Activated CD4-positive, alpha-beta memory T cell treated with anti-CD3 and anti-CD28 coated beads, Interleukin-2, amount 10 ng/mL, durations not matched to agents 7 days and 5 days (primary cell): Measurements from ENCODE around the gene DNASE1. TPM values are rescaled to one million over a fixed set of nuclear protein-coding genes. Genes with fewer than 3 reads are reported as not detected.

Source experiments
- CTCF ChIA-PET: fragments of 350-600 bp; sonication (Branson Sonifier 250); formaldehyde crosslinking; loops from one replicate; lab custom pipeline; 2021; ENCODE audit warnings: antibody characterized with exemption, inconsistent platforms; lab: Charles Lee
- POLR2A ChIA-PET: fragments of 350-600 bp; sonication (Branson Sonifier 250); formaldehyde crosslinking; loops from one replicate; lab custom pipeline; 2021; ENCODE audit warnings: antibody characterized with exemption; lab: Charles Lee
- DNase-seq: peaks from one replicate; pipeline ENCODE4 v3.0.0-alpha.2; 2020
- H3K27ac Mint-ChIP-seq: one replicate; pipeline ENCODE4 v1.8.0; 2021; ENCODE audit warnings: mild to moderate bottlenecking, mixed read lengths
- H3K27me3 Mint-ChIP-seq: one replicate; pipeline ENCODE4 v1.8.0; 2021; ENCODE audit warnings: mixed read lengths
- H3K36me3 Mint-ChIP-seq: one replicate; pipeline ENCODE4 v1.8.0; 2021; ENCODE audit warnings: low read depth, mixed read lengths
- H3K4me1 Mint-ChIP-seq: one replicate; pipeline ENCODE4 v1.8.0; 2021; ENCODE audit warnings: mixed read lengths
- H3K4me3 Mint-ChIP-seq: one replicate; pipeline ENCODE4 v1.8.0; 2021; ENCODE audit warnings: mild to moderate bottlenecking, mixed read lengths
- H3K9me3 Mint-ChIP-seq: one replicate; pipeline ENCODE4 v1.8.0; 2021; ENCODE audit warnings: mixed read lengths
- total RNA-seq, 2 experiments: library from RNA; stranded (reverse); gene quantifications; one replicate each; pipeline ENCODE4 v1.2.3, GENCODE V29; 2021

The DNASE1 gene
- total RNA-seq, 2 experiments from 2014 or later = 32.8 to 35.8 TPM

DNA sequence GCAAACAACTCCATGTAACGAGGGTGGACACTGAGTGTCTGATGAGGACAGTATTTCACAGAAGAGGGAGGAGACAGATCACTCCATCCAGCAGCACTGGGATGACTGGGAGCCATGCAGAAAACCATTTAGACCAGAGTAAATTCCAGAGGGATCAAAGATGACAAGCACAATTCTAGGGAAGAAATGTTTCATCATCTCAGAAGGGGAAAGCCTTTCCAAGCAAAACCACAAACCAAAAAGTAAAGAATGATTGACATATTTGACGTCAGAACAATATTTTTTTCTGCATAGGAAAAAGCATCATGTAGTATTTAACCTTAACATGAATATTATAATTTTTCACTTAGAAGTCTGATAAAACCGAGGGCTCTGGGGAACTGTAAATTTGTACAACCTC, 4.8 kb downstream of the DNASE1 start:
- CTCF ChIA-PET = interaction anchor here (1.0 to 1.3 kb wide), 2 partner anchors 10 to 30 kb away, joined by 4 to 6 read pairs; no protein-coding TSS in a partner anchor
- Mint-ChIP-seq H3K27me3 (no peaks in the 10 kb centered on the region), H3K27ac (peak overlapping the region; percentile 59), H3K4me3 (no peak overlapping the region), H3K4me1 (peaks cover 15% of the 10 kb centered on the region), H3K36me3 (peaks cover 48% of the 10 kb centered on the region), H3K9me3 (no peaks in the 10 kb centered on the region)
- DNase-seq = no peak
- POLR2A ChIA-PET = no interaction called here

DNA sequence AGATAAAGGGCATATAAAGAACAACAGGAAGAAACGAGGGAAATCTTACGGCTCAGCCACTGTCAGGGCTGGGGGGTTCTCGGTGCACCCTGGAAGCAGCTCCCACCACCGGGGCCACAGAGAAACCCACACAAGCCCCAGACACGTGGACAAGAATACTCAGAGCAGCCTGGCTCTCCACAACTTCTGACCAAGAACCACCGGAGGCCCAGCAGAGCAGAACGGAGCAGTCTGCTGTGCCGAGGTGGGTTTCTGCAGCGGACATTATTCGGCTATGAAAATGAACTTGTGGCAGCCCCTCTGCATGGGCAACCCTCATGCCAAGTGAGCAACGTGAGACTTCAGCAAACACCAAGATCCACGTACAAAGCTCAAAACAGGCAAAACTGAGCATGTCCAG, 6.8 kb downstream of the DNASE1 start:
- POLR2A ChIA-PET = no interaction called here
- Mint-ChIP-seq H3K4me1 (peaks cover 30% of the 10 kb centered on the region), H3K4me3 (no peak overlapping the region), H3K27ac (peak overlapping the region; percentile 3), H3K27me3 (no peaks in the 10 kb centered on the region), H3K9me3 (no peaks in the 10 kb centered on the region), H3K36me3 (peaks cover 53% of the 10 kb centered on the region)
- CTCF ChIA-PET = no interaction called here
- DNase-seq = no peak

- Mint-ChIP-seq H3K27me3 (no peaks in the 10 kb centered on the region), H3K36me3 (peaks cover 50% of the 10 kb centered on the region), H3K4me3 (no peak overlapping the region), H3K27ac (no peak overlapping the region), H3K9me3 (no peaks in the 10 kb centered on the region), H3K4me1 (peaks cover 31% of the 10 kb centered on the region)
- no peak for DNase-seq
- ChIA-PET CTCF (no interaction called here), POLR2A (no interaction called here)
These were observed 7.4 kb downstream of the DNASE1 start for GRCh38 chr16:3661922-3662321.

GRCh38 chr16:3662601-3663000, 8.1 kb downstream of the DNASE1 start:
- no peak for DNase-seq
- POLR2A ChIA-PET = no interaction called here
- CTCF ChIA-PET = no interaction called here
- Mint-ChIP-seq H3K9me3 (no peaks in the 10 kb centered on the region), H3K27ac (no peak overlapping the region), H3K4me3 (no peak overlapping the region), H3K36me3 (peaks cover 47% of the 10 kb centered on the region), H3K27me3 (no peaks in the 10 kb centered on the region), H3K4me1 (peaks cover 27% of the 10 kb centered on the region)

- CTCF ChIA-PET = no interaction called here
- H3K4me1 Mint-ChIP-seq = peaks cover 30% of the 10 kb centered on the region
- no peaks in the 10 kb centered on the region for H3K9me3 Mint-ChIP-seq
- H3K27ac Mint-ChIP-seq = no peak overlapping the region
- no peaks in the 10 kb centered on the region for H3K27me3 Mint-ChIP-seq
- H3K4me3 Mint-ChIP-seq = no peak overlapping the region
- POLR2A ChIA-PET = no interaction called here
- DNase-seq = no peak
- peaks cover 44% of the 10 kb centered on the region for H3K36me3 Mint-ChIP-seq
These were observed 9.9 kb downstream of the DNASE1 start for GRCh38 chr16:3664187-3664896.

- POLR2A ChIA-PET = no interaction called here
- H3K9me3 Mint-ChIP-seq = no peaks in the 10 kb centered on the region
- CTCF ChIA-PET = interaction anchor here (1.3 kb wide), 1 partner anchor 140 kb away, joined by 3 read pairs; no protein-coding TSS in a partner anchor
- peak; percentile 51 for DNase-seq
- peak overlapping the region; percentile 66 for H3K27ac Mint-ChIP-seq
- peaks cover 28% of the 10 kb centered on the region for H3K4me1 Mint-ChIP-seq
- no peak overlapping the region for H3K4me3 Mint-ChIP-seq
- no peaks in the 10 kb centered on the region for H3K27me3 Mint-ChIP-seq
- H3K36me3 Mint-ChIP-seq = peaks cover 42% of the 10 kb centered on the region
These were observed 11.0 kb downstream of the DNASE1 start for GRCh38 chr16:3665508-3665907.

GRCh38 chr16:3668626-3669025, 14.1 kb downstream of the DNASE1 start:
- ChIA-PET CTCF (no interaction called here), POLR2A (interaction anchor here (1.1 kb wide), 1 partner anchor 48 kb away, joined by 3 read pairs; the partner anchor contains the start of gene TRAP1)
- peaks cover 40% of the 10 kb centered on the region for H3K36me3 Mint-ChIP-seq
- no peak overlapping the region for H3K4me3 Mint-ChIP-seq
- H3K4me1 Mint-ChIP-seq = peaks cover 34% of the 10 kb centered on the region
- no peak overlapping the region for H3K27ac Mint-ChIP-seq
- no peak for DNase-seq
- H3K27me3 Mint-ChIP-seq = no peaks in the 10 kb centered on the region
- no peaks in the 10 kb centered on the region for H3K9me3 Mint-ChIP-seq

GRCh38 chr16:3669082-3669481, 14.6 kb downstream of the DNASE1 start:
- ChIA-PET CTCF (no interaction called here), POLR2A (interaction anchor here (1.1 kb wide), 1 partner anchor 48 kb away, joined by 3 read pairs; the partner anchor contains the start of gene TRAP1)
- Mint-ChIP-seq H3K36me3 (peaks cover 43% of the 10 kb centered on the region), H3K27me3 (no peaks in the 10 kb centered on the region), H3K27ac (peak overlapping the region; percentile 19), H3K9me3 (no peaks in the 10 kb centered on the region), H3K4me3 (no peak overlapping the region), H3K4me1 (peaks cover 34% of the 10 kb centered on the region)
- DNase-seq = no peak

DNA sequence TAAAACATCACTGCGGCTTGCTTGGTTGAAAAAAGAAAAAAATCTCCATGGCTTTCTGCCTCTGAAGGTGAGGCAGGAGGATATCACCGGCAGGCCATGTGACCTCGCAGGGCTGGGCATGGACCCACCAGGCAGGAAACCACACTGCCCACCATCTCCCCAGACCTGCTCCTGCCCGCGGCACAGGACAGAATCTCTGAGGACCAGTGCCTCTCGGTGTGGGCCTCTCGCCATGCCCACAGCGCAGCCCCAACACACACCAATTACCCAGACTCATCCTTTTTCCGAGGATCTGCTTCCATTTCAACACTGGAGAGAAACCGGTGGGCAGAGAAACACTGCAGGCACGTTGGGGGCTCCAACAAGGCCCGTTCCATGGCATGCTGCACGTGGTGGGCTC, 16.2 kb downstream of the DNASE1 start:
- H3K27me3 Mint-ChIP-seq = no peaks in the 10 kb centered on the region
- POLR2A ChIA-PET = no interaction called here
- peak overlapping the region; percentile 40 for H3K27ac Mint-ChIP-seq
- no peak overlapping the region for H3K4me3 Mint-ChIP-seq
- peaks cover 47% of the 10 kb centered on the region for H3K36me3 Mint-ChIP-seq
- no peak for DNase-seq
- CTCF ChIA-PET = interaction anchor here (0.7 kb wide), 1 partner anchor 197 kb away, joined by 3 read pairs; no protein-coding TSS in a partner anchor
- H3K4me1 Mint-ChIP-seq = peaks cover 25% of the 10 kb centered on the region
- H3K9me3 Mint-ChIP-seq = no peaks in the 10 kb centered on the region

DNA sequence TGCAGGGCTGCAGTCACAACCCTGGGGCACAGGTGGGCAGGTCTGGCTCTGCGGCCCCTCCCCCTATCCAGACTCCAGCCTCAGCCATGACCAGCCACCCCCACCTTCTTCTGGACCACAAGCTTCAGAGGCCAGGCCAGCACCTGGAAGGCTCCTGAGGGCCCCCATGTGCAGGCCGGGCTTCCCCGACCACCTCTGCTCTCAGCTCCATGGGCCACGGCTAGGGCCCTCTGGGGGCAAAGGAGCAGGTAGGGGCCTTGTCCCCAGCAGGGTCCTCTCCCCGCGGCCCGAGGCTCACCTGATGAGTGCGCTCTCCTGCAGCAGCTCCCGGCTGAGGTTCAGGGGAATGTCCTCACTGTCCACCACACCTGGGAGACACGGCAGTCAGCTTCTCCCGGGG, 16.9 kb downstream of the DNASE1 start:
- H3K4me3 Mint-ChIP-seq = no peak overlapping the region
- H3K36me3 Mint-ChIP-seq = peaks cover 49% of the 10 kb centered on the region
- peaks cover 18% of the 10 kb centered on the region for H3K4me1 Mint-ChIP-seq
- no peak overlapping the region for H3K27ac Mint-ChIP-seq
- DNase-seq = no peak
- H3K9me3 Mint-ChIP-seq = no peaks in the 10 kb centered on the region
- no peaks in the 10 kb centered on the region for H3K27me3 Mint-ChIP-seq
- ChIA-PET POLR2A (interaction anchor here (0.7 kb wide), 1 partner anchor 101 kb away, joined by 3 read pairs; no protein-coding TSS in a partner anchor), CTCF (no interaction called here)

DNA sequence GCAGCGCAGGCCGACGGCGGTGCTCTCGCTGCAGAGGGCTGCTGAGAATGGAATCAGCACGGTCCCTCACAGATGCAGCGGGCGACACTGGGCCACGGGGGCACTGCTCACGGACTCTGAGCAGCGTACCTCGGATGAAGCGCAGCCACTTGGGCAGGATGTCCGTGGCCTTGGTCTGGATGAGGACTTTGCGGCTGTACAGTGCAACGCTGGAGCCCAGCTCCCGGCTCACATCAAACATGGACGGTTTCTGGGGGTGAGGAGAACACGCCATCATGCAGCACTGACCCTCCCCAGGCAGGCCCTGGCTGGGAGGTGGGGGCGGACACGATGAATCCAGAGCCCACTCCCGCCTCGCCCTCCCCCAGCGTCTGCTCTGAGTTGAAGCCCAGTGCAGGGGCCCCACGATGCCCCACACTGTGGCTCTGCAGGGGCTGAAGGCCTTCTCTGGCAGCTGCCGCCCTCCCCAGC, 18.1 kb downstream of the DNASE1 start:
- Mint-ChIP-seq H3K9me3 (no peaks in the 10 kb centered on the region), H3K27ac (no peak overlapping the region), H3K4me1 (peaks cover 18% of the 10 kb centered on the region), H3K4me3 (no peak overlapping the region), H3K27me3 (no peaks in the 10 kb centered on the region), H3K36me3 (peaks cover 49% of the 10 kb centered on the region)
- CTCF ChIA-PET = no interaction called here
- no peak for DNase-seq
- POLR2A ChIA-PET = no interaction called here

- Mint-ChIP-seq H3K27me3 (no peaks in the 10 kb centered on the region), H3K9me3 (no peaks in the 10 kb centered on the region), H3K27ac (peak overlapping the region; percentile 14), H3K36me3 (peaks cover 51% of the 10 kb centered on the region), H3K4me3 (no peak overlapping the region), H3K4me1 (peaks cover 18% of the 10 kb centered on the region)
- ChIA-PET CTCF (no interaction called here), POLR2A (no interaction called here)
- no peak for DNase-seq
These were observed 18.7 kb downstream of the DNASE1 start for GRCh38 chr16:3673201-3673600.

DNA sequence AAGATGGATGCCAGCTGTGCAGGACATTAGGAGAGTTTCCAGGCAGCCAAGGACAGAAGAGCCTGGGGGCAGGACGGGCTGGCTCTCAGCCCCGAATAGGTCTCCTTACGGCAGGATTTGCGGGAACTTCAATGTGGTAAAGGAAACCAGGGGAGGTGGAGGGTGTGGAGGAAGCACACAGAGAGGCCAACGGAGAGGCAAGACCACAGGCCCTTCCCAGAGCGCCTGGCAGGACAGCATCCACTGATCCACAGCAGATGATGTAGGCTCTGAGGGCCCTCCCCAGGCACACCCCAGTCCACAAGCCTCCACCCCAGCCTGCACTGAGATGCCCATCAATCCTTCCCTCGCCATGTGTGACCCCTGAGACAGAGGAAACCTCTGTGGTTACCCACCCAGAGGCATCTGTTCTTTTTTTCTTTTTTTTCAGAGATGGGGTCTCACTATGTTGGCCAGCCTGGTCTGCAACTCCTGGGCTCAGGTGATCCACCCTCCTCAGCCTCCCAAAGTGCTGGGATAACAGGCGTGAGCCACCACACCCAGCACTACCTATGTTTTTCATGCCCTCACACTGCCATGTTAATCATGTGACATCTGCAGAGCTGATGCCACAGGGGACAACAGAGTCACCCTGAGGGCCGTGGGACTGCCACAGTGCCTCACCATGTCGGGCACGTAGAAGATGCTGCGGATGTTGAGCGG, 19.3 kb downstream of the DNASE1 start:
- no peaks in the 10 kb centered on the region for H3K9me3 Mint-ChIP-seq
- H3K36me3 Mint-ChIP-seq = peaks cover 47% of the 10 kb centered on the region
- no peaks in the 10 kb centered on the region for H3K27me3 Mint-ChIP-seq
- H3K27ac Mint-ChIP-seq = no peak overlapping the region
- no peak for DNase-seq
- ChIA-PET POLR2A (no interaction called here), CTCF (no interaction called here)
- peaks cover 14% of the 10 kb centered on the region for H3K4me1 Mint-ChIP-seq
- H3K4me3 Mint-ChIP-seq = no peak overlapping the region
